GM12865 (cell line): Measurements from ENCODE around the gene FSIP2.

Source experiments
- DNase-seq: peaks from one replicate; pipeline ENCODE4 v3.0.0; 2010; ENCODE audit warnings: low read depth
- H3K4me3 ChIP-seq: 2 replicates; pipeline ENCODE4 v1.5.1; 2011; ENCODE audit warnings: mild to moderate bottlenecking, low read depth, low read length, control low read depth
- CTCF ChIP-seq: IDR thresholded peaks from 2 replicates; pipeline ENCODE4 v1.5.1; 2011; ENCODE audit warnings: low read length, control low read depth, low read depth, inconsistent platforms; ENCODE audit not compliant: insufficient read depth; ENCODE audit errors: missing control alignments

The FSIP2 gene

GRCh38 chr2:185785156-185785555, 46.6 kb downstream of the FSIP2 start:
- no peak for DNase-seq
- TF ChIP-seq CTCF = no peak
- no peak overlapping the region for H3K4me3 ChIP-seq

DNA sequence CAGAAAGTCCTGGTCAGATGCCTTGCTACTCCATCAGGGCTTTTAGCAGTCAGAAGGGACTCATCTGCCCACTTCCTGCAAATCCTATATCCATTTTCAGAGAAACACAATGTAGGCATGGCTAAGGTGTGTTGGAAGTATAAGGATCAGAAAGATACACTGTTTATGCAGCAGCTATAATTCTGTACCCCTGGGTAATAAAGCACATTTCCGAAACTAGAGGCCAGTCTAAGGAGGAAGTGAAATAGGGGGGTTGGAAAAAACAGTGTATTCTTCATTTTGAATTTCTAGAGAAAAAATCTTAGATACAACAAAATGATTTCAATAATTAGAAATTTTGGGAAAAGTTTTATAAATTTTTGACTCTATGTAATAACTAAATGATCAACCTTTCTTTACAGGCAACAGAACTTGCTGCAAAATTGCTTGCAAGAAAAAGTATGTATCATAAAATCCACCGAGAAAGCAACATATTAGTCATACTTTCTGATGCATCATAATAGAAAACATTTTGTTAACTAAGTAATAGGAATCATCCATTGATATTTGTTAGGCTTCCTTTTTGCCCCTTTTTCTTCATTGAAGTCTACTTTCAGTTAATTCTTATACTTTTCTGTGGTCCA, 47.4 kb downstream of the FSIP2 start:
- DNase-seq = peak; percentile 12
- H3K4me3 ChIP-seq = no peak overlapping the region
- no peak for TF ChIP-seq CTCF

DNA sequence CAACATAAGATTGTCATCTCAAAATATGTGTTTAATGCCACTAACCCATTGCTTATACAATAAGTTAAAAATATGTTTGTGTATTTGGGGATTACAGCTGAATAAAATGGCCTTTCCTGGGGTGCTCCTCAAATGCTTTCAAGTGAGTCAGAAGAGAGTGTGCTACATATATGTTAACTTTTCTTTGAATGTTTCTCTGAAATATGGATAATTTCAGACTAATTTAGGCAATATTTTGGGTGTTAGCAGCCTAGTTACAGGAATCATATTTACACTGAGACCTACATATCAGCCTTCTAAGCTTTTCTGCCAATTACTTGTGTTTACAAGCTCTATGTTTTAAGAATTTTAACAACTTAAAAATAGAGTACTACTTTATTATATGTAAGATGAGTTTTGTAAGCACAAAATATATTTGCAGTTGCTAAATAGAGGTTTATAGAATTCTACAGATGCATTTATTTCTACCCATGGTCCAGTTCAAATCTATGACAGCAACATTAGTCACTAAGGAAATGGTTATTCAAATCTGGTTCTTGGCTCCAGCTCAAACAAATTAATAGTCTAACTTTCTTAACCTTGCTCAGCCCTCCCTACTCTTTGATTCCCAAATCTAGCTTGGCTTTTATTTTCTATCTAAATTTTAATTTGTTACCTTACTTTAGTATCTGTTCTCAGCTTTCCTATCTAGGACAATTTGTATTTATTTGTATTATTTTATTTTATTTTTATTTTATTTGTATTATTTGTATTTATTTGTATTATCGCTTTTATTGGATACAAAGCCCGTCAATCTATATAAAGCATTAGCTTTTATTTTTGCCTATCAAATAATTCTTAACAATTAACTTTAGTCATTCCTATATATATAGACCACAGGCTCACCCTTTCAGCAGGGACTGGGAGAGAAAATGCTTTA, 48.9 kb downstream of the FSIP2 start:
- H3K4me3 ChIP-seq = no peak overlapping the region
- TF ChIP-seq CTCF = no peak

GRCh38 chr2:185790361-185790760, 51.8 kb downstream of the FSIP2 start:
- H3K4me3 ChIP-seq = no peak overlapping the region
- no peak for TF ChIP-seq CTCF
- peak; percentile 51 for DNase-seq

More for the DNA sequence above, 48.9 kb downstream of the FSIP2 start:
- no peak for DNase-seq

DNA sequence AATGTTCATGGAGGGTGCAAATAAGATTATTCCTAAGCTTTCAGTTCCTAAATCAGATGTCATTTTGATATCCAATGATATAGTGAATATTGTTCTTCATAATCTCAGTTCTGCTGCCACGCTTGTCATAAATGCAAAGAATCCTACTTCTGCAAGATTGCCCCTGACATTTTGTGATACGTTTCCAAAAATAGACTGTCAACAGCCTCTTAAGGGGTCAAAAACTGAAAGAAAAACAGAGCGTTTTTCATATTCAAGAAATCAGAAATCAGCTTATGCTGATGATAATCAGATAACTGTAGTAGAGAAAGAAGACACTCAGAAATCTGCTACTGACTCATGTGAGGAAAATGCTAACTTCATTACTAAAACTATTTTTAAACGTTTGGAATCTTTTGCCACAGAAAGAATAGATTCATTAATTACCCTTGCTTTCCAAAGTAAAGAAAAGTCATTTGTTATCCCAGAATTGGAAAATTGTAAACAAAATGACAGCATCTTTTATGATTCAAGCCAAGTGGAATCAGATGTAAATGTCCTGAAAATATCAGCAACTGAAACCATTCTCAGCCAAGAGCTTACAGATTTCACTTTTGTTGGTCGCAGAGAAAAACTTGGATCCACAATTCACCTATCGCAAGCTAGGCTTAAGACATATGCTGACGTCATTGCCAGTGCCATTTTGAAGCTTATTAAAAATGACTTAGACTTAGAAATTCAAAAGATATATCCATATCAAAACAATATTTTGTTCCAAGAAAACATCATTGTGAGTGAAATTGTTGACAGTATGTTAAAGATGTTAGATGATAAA, 55.1 kb downstream of the FSIP2 start:
- DNase-seq = no peak
- TF ChIP-seq CTCF = no peak

DNA sequence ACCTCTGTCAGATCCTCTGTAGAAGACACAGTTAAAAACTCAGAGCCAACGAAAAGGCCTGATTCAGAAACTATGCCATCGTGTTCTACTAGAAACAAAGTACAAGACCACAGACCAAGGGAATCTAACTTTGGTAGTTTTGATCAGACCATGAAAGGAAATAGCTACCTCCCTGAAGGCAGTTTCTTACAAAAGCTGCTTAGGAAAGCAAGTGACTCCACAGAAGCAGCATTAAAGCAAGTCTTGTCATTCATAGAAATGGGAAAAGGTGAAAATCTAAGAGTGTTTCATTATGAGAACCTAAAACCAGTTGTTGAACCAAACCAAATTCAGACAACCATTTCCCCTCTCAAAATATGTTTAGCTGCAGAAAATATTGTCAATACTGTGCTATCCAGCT, 58.2 kb downstream of the FSIP2 start:
- peak; percentile 31 for DNase-seq
- H3K4me3 ChIP-seq = no peak overlapping the region
- no peak for TF ChIP-seq CTCF

More for the DNA sequence above, 55.1 kb downstream of the FSIP2 start:
- H3K4me3 ChIP-seq = no peak overlapping the region
